HepG2 (cell line): ENCODE data around the gene SNRPD1. TPM values are rescaled to one million over a fixed set of nuclear protein-coding genes. Genes with fewer than 3 reads are reported as not detected.

Experiments
- ATM ChIP-seq: fragments of 450-650 bp; IDR thresholded peaks from 2 replicates; pipeline ENCODE4 v1.7.1; 2017; ENCODE audit warnings: mild to moderate bottlenecking, borderline replicate concordance
- CHD4 ChIP-seq: fragments of 200-600 bp; sonication (generic); IDR thresholded peaks from 2 replicates; pipeline ENCODE4 v1.7.0; 2017; ENCODE audit warnings: mild to moderate bottlenecking, low read length, borderline replicate concordance
- GATAD1 ChIP-seq: IDR thresholded peaks from 2 replicates; pipeline ENCODE4 v1.6.1; 2016; ENCODE audit warnings: missing genetic modification reagents, missing compliant biosample characterization
- HDAC6 ChIP-seq: fragments of 200-600 bp; sonication (generic); IDR thresholded peaks from 2 replicates; pipeline ENCODE4 v1.7.0; 2017; ENCODE audit warnings: mild to moderate bottlenecking, antibody characterized with exemption, low read length, low read depth
- NFIB ChIP-seq: sonication (generic); formaldehyde crosslinking; IDR thresholded peaks from 2 replicates; pipeline ENCODE4 v1.9.0; 2021; ENCODE audit warnings: missing genetic modification reagents, mild to moderate bottlenecking, borderline replicate concordance
- NR1H2 ChIP-seq: sonication (generic); formaldehyde crosslinking; IDR thresholded peaks from 2 replicates; pipeline ENCODE4 v1.8.1; 2022; ENCODE audit warnings: low read depth, missing genetic modification reagents, borderline replicate concordance
- RXRA ChIP-seq: sonication (generic); formaldehyde crosslinking; IDR thresholded peaks from 2 replicates; pipeline ENCODE4 v1.5.1; 2020; ENCODE audit warnings: missing genetic modification reagents
- THYN1 ChIP-seq: sonication (generic); formaldehyde crosslinking; IDR thresholded peaks from 2 replicates; pipeline ENCODE4 v1.8.1; 2023; ENCODE audit warnings: low read depth, mild to moderate bottlenecking, moderate library complexity, missing genetic modification reagents, borderline replicate concordance
- ZKSCAN1 ChIP-seq: fragments of 150-350 bp; IDR thresholded peaks from 2 replicates; pipeline ENCODE4 v1.6.1; 2014; ENCODE audit warnings: low read length
- ZNF724P ChIP-seq: sonication (generic); formaldehyde crosslinking; IDR thresholded peaks from 2 replicates; pipeline ENCODE4 v1.8.0; 2022; ENCODE audit warnings: missing genetic modification reagents, borderline replicate concordance
- ZNF788 ChIP-seq: sonication (generic); formaldehyde crosslinking; IDR thresholded peaks from 2 replicates; pipeline ENCODE4 v1.5.0; 2020; ENCODE audit warnings: mild to moderate bottlenecking, missing genetic modification reagents, borderline replicate concordance
- polyA plus RNA-seq, 8 experiments: library from polyadenylated mRNA; depleted of rRNA in 3 of 8; stranded (reverse) in 7 of 8; unstranded in 1 of 8; fragments of >200 nt; fragmentation: Illumina TruSeq in 4 of 8; extraction: Trizol in 4 of 8; gene quantifications; 2 replicates each; pipeline versions ENCODE4 v1.2.1 to v1.2.3, GENCODE V29; 2011 to 2016; ENCODE audit warnings: low read depth in 4 of 8, missing spikeins in 1 of 8, mixed read lengths in 1 of 8; ENCODE audit not compliant: insufficient read depth in 1 of 8
- total RNA-seq, 5 experiments: library from RNA; depleted of rRNA; stranded (reverse); fragments of >200 nt; fragmentation: Illumina TruSeq; extraction: Trizol; gene quantifications; 2 replicates each; pipeline ENCODE4 v1.2.3, GENCODE V29; 2016; ENCODE audit warnings: low read depth in 1 of 5
- TF ChIP-seq, protein P1 (sequence below): sonication (generic); formaldehyde crosslinking; IDR thresholded peaks from 2 replicates; pipeline ENCODE4 v1.4.0; 2020; ENCODE audit warnings: mild to moderate bottlenecking, missing genetic modification reagents
- TF ChIP-seq, protein P2 (sequence below), 2 experiments: sonication (generic) in 1 of 2; formaldehyde crosslinking in 1 of 2; IDR thresholded peaks; 2 replicates each; pipeline versions ENCODE4 v1.4.0 to v1.6.1; 2018 to 2020; ENCODE audit warnings: missing genetic modification reagents in 2 of 2, borderline replicate concordance in 1 of 2, low read depth in 1 of 2, mild to moderate bottlenecking in 1 of 2, missing biosample characterization in 1 of 2
- TF ChIP-seq, protein P3 (sequence below): sonication (generic); formaldehyde crosslinking; IDR thresholded peaks from 2 replicates; pipeline ENCODE4 v1.4.0; 2020; ENCODE audit warnings: missing genetic modification reagents

Gene SNRPD1
- total and polyA plus RNA-seq, 2 of the 13 experiments (the other 11 are each of a cell fraction or from before 2014, with no cell fraction given) = 22.7 to 275 TPM

DNA sequence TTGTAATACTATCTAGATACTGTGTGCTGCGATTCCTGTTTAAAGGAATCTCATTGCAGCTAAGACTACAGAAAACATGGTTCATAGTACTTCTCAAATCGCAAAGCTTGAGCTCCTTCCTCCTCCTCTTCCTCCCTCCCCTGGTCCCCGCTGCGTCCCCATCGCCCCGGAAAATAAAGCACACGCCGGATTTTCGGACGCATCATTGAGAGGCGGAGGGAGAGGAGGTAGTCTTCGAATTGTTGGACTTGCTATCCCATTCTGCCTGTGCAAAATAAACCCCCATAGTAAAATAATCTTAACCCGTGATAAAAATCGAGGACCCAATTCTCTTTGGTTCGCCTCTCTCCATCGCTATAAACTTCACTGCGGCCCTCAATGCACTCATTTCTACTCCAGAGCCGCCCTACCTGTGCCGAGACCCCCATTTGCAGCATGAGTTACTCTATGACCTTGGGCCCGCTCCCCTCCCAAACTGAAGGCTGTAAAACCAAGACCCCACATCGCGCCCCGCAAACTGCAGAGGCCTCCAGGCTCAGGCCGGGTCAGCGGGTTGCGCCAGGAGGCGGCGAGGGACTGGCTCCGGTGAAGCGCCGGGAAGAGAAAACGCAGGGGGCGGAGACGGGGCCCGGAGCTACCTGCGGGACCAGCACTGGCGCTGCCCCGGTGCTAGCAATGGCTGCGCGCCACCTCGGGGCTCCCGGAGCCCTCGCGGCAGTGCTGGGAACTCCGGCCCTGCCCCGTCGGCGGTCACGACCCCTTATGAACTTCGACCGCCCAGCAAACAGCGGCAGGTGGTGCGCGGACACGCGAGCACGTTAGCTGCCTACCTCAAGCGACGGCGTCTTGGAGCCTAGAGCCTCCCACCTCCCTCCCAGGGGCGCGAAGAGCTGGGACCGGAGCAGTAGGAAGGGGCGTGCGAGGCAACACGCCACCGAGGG, 12.3 kb upstream of the SNRPD1 start (continued):
- TF ChIP-seq HDAC6 (0 out of 2 replicates have a peak, but pooled peaks have one; percentile 40), NFIB (CRISPR knock-in tag) (no peak), THYN1 (CRISPR knock-in tag) (no peak), ZNF724P (CRISPR knock-in tag) (peak; percentile 64; the same call in 1 of the 2 replicates), ZNF788 (CRISPR knock-in tag) (0 out of 2 replicates have a peak, but pooled peaks have one; percentile 2), NR1H2 (no peak), ATM (no peak), CHD4 (no peak), GATAD1 (CRISPR knock-in tag) (no peak), ZKSCAN1 (0 out of 2 replicates have a peak, but pooled peaks have one; percentile 17), RXRA (CRISPR knock-in tag) (0 out of 2 replicates have a peak, but pooled peaks have one; percentile 75)
- TF ChIP-seq, protein P1, sequence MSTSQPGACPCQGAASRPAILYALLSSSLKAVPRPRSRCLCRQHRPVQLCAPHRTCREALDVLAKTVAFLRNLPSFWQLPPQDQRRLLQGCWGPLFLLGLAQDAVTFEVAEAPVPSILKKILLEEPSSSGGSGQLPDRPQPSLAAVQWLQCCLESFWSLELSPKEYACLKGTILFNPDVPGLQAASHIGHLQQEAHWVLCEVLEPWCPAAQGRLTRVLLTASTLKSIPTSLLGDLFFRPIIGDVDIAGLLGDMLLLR (CRISPR knock-in tag) = no peak
- TF ChIP-seq, protein P2, sequence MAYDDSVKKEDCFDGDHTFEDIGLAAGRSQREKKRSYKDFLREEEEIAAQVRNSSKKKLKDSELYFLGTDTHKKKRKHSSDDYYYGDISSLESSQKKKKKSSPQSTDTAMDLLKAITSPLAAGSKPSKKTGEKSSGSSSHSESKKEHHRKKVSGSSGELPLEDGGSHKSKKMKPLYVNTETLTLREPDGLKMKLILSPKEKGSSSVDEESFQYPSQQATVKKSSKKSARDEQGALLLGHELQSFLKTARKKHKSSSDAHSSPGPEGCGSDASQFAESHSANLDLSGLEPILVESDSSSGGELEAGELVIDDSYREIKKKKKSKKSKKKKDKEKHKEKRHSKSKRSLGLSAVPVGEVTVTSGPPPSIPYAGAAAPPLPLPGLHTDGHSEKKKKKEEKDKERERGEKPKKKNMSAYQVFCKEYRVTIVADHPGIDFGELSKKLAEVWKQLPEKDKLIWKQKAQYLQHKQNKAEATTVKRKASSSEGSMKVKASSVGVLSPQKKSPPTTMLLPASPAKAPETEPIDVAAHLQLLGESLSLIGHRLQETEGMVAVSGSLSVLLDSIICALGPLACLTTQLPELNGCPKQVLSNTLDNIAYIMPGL (CRISPR knock-in tag; IDR thresholded peaks at IDR 0.05; ENCODE audit: borderline replicate concordance in 1 of 2, low read depth in 1 of 2) = no peak; a peak in 1 of 4 replicates
- TF ChIP-seq, protein P3, sequence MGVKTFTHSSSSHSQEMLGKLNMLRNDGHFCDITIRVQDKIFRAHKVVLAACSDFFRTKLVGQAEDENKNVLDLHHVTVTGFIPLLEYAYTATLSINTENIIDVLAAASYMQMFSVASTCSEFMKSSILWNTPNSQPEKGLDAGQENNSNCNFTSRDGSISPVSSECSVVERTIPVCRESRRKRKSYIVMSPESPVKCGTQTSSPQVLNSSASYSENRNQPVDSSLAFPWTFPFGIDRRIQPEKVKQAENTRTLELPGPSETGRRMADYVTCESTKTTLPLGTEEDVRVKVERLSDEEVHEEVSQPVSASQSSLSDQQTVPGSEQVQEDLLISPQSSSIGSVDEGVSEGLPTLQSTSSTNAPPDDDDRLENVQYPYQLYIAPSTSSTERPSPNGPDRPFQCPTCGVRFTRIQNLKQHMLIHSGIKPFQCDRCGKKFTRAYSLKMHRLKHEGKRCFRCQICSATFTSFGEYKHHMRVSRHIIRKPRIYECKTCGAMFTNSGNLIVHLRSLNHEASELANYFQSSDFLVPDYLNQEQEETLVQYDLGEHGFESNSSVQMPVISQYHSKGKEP (CRISPR knock-in tag) = peak; percentile 67; the same call in 1 of the 2 replicates
